Measurements from ENCODE around the gene LRRTM4. TPM values are rescaled to one million over a fixed set of nuclear protein-coding genes. Genes with fewer than 3 reads are reported as not detected.
A peak's percentile ranks its signal among the peaks of the same experiment; 100 is the strongest.

Gene LRRTM4
- polyA plus RNA-seq, 1 of the 3 experiments (the other 2 are of a cell fraction): 0.10 TPM

DNA sequence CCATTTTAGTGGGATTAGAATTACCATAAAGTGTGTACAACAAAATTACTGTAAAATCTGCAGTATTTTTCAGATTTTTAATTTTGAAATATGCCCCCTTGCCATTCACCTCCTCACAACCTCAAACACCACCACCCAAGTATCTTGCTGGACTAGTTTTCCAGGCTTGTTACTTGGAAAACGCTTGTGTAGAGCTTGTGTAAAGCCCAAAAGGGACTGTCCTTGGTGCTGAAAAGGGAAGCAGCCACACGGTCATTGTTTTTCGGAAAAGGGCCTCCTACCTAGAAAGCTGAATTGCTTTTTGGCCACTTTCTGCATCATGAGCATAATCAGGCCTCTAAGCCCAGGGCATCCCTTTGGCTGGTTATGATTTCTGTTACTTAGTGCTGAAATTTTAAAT, 563.4 kb downstream of the LRRTM4 start:
- Histone ChIP-seq H3F3A (replicated peaks; ENCODE audit: insufficient read depth) (no peaks in the 10 kb centered on the region), H3K27ac (ENCODE audit: low read depth in 2 of 2, low read length in 1 of 2) (no peak overlapping the region), H3K9me2 (no peaks in the 10 kb centered on the region), H3K9ac (no peak overlapping the region), H4K20me1 (ENCODE audit: insufficient read depth) (no peaks in the 10 kb centered on the region), H3K4me3 (ENCODE audit: low read depth in 2 of 2, low read length in 1 of 2) (no peak overlapping the region), H3K36me3 (replicated peaks in 1 of 2; ENCODE audit: control insufficient read depth in 1 of 2, insufficient read depth in 2 of 2, low read length in 1 of 2) (no peaks in the 10 kb centered on the region), H3K4me1 (ENCODE audit: control insufficient read depth in 1 of 2, insufficient read depth in 2 of 2, low read depth in 1 of 2, low read length in 1 of 2) (no peaks in the 10 kb centered on the region), H3K4me2 (no peak overlapping the region), H2AFZ (ENCODE audit: low read depth) (no peak overlapping the region), H3K9me3 (no peaks in the 10 kb centered on the region), H3K79me2 (ENCODE audit: insufficient read depth) (no peaks in the 10 kb centered on the region), H3K27me3 (ENCODE audit: insufficient read depth) (no peaks in the 10 kb centered on the region)
- CTCF ChIA-PET: interaction anchor here (0.8 to 1.5 kb wide), 3 partner anchors 12 to 31 kb away, joined by 3 read pairs; no protein-coding TSS in a partner anchor
- 41% methylated on average over 3 of the region's 3 CpGs for WGBS (ENCODE audit: low lambda C conversion rate)
- no peak for DNase-seq
- POLR2A ChIA-PET: no interaction called here
- TF ChIP-seq, protein P1, sequence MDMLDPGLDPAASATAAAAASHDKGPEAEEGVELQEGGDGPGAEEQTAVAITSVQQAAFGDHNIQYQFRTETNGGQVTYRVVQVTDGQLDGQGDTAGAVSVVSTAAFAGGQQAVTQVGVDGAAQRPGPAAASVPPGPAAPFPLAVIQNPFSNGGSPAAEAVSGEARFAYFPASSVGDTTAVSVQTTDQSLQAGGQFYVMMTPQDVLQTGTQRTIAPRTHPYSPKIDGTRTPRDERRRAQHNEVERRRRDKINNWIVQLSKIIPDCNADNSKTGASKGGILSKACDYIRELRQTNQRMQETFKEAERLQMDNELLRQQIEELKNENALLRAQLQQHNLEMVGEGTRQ (IDR thresholded peaks at IDR 0.05; ENCODE audit: borderline replicate concordance, low read depth, low read length): no peak
- TF ChIP-seq REST (IDR thresholded peaks at IDR 0.05; ENCODE audit: low read depth, low read length) (peak; percentile 91), GATA2 (CRISPR knock-in tag; IDR thresholded peaks at IDR 0.05) (no peak), POLR2AphosphoS5 (IDR thresholded peaks at IDR 0.05; ENCODE audit: low read depth, low read length) (no peak)

DNA sequence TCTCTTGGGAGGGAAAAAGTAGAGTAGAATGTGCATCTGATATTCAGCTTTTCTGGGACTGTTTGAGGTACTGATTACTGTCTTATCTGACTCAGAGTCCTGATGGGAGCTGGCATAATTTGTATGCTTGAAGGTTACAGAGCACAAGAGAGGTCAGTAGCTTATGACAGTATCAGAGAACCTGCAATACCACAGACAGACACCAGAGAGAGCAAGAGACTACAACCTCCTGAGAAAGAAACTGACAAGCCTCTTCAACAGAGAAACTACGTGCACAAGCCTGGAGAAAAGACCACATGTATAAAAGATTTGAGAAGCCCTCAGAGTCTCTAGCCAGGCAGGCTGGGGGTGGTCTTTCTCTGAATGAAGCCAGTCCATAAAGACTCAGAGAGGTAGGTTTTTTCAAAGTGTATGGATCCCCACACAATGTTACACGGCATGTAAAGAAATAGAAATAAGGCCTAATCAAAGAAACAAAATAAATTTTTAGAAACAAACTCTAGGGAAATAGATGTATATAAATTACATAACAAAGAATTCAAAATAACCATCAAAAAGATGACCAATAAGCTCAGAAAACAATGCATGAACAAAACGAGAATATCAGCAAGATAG, 568.3 kb downstream of the LRRTM4 start:
- no peak overlapping the region; a peak in 1 of 4 replicates for H3K4me3 ChIP-seq (ENCODE audit: low read depth in 2 of 2, low read length in 1 of 2)
- no peak overlapping the region for H3K4me2 ChIP-seq
- no peak overlapping the region for H3K9ac ChIP-seq
- H3K9me3 ChIP-seq: no peaks in the 10 kb centered on the region
- no peaks in the 10 kb centered on the region for H4K20me1 ChIP-seq (ENCODE audit: insufficient read depth)
- DNase-seq: peak; percentile 4
- TF ChIP-seq EP300 (IDR thresholded peaks at IDR 0.05; ENCODE audit: borderline replicate concordance in 1 of 2, low read depth in 1 of 2, low read length in 1 of 2) (no peak), YY1 (IDR thresholded peaks at IDR 0.05; ENCODE audit: low read depth) (no peak), POLR2AphosphoS5 (IDR thresholded peaks at IDR 0.05; ENCODE audit: low read depth, low read length) (no peak), RAD21 (IDR thresholded peaks at IDR 0.05; ENCODE audit: low read length) (peak; percentile 83), SMC3 (IDR thresholded peaks at IDR 0.05; ENCODE audit: low read depth, low read length) (peak; percentile 71), GABPA (IDR thresholded peaks at IDR 0.05; ENCODE audit: low read depth) (no peak), NFIC (IDR thresholded peaks at IDR 0.05; ENCODE audit: borderline replicate concordance) (no peak), FOSL2 (IDR thresholded peaks at IDR 0.05; ENCODE audit: borderline replicate concordance, low read depth) (no peak), MEF2A (IDR thresholded peaks at IDR 0.05; ENCODE audit: borderline replicate concordance, low read depth) (no peak), JUND (IDR thresholded peaks at IDR 0.05) (no peak)
- TF ChIP-seq, protein P2, sequence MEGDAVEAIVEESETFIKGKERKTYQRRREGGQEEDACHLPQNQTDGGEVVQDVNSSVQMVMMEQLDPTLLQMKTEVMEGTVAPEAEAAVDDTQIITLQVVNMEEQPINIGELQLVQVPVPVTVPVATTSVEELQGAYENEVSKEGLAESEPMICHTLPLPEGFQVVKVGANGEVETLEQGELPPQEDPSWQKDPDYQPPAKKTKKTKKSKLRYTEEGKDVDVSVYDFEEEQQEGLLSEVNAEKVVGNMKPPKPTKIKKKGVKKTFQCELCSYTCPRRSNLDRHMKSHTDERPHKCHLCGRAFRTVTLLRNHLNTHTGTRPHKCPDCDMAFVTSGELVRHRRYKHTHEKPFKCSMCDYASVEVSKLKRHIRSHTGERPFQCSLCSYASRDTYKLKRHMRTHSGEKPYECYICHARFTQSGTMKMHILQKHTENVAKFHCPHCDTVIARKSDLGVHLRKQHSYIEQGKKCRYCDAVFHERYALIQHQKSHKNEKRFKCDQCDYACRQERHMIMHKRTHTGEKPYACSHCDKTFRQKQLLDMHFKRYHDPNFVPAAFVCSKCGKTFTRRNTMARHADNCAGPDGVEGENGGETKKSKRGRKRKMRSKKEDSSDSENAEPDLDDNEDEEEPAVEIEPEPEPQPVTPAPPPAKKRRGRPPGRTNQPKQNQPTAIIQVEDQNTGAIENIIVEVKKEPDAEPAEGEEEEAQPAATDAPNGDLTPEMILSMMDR (IDR thresholded peaks at IDR 0.05): peak; percentile 75
- TF ChIP-seq, protein P3, sequence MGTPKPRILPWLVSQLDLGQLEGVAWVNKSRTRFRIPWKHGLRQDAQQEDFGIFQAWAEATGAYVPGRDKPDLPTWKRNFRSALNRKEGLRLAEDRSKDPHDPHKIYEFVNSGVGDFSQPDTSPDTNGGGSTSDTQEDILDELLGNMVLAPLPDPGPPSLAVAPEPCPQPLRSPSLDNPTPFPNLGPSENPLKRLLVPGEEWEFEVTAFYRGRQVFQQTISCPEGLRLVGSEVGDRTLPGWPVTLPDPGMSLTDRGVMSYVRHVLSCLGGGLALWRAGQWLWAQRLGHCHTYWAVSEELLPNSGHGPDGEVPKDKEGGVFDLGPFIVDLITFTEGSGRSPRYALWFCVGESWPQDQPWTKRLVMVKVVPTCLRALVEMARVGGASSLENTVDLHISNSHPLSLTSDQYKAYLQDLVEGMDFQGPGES (IDR thresholded peaks at IDR 0.05; ENCODE audit: low read depth, low read length): no peak
- H3K9me2 ChIP-seq: no peaks in the 10 kb centered on the region
- H3K36me3 ChIP-seq (replicated peaks in 1 of 2; ENCODE audit: control insufficient read depth in 1 of 2, insufficient read depth in 2 of 2, low read length in 1 of 2): no peaks in the 10 kb centered on the region
- WGBS (ENCODE audit: low lambda C conversion rate): 41% methylated on average over 3 of the region's 3 CpGs
- ChIA-PET CTCF (interaction anchor here (0.6 to 1.4 kb wide), 5 partner anchors 9 to 673 kb away, joined by 3 to 6 read pairs (median 3); partner anchors contain the start of gene LRRTM4), POLR2A (no interaction called here)
- no peaks in the 10 kb centered on the region for H3F3A ChIP-seq (replicated peaks; ENCODE audit: insufficient read depth)
- H3K27ac ChIP-seq (ENCODE audit: low read depth in 2 of 2, low read length in 1 of 2): peak overlapping the region in 1 of 2 experiments; percentile 43; a peak in 2 of 4 replicates
- H3K79me2 ChIP-seq (ENCODE audit: insufficient read depth): no peaks in the 10 kb centered on the region
- no peaks in the 10 kb centered on the region for H3K4me1 ChIP-seq (ENCODE audit: control insufficient read depth in 1 of 2, insufficient read depth in 2 of 2, low read depth in 1 of 2, low read length in 1 of 2)
- H3K27me3 ChIP-seq (ENCODE audit: insufficient read depth): no peaks in the 10 kb centered on the region
- H2AFZ ChIP-seq (ENCODE audit: low read depth): no peak overlapping the region

Measured in SK-N-SH (cell line).